Subcutaneous adipose tissue (tissue), 4 donors: ENCODE data around the gene KCTD20. TPM values are rescaled to one million over a fixed set of nuclear protein-coding genes. Genes with fewer than 3 reads are reported as not detected.

Source experiments
- CTCF ChIP-seq: fragments of 450-650 bp; IDR thresholded peaks from one replicate; pipeline ENCODE4 v1.5.1; 2016; ENCODE audit warnings: low read depth, mild to moderate bottlenecking, control low read depth, antibody characterized with exemption, moderate library complexity
- small RNA-seq: library from RNA; depleted of rRNA; stranded (forward); fragments of <200 nt; gene quantifications from one replicate; pipeline ENCODE3, GENCODE V24; 2016
- total RNA-seq, 4 donors: library from RNA; depleted of rRNA; stranded (reverse); fragments of >200 nt; gene quantifications; one replicate each; pipeline ENCODE4 v1.1.0, GENCODE V29; 2016

The KCTD20 gene
- total RNA-seq, 4 donors from 2014 or later = 74.0 to 102 (median 77.7) TPM

- no peak for TF ChIP-seq CTCF
These were observed 97.2 kb downstream of the KCTD20 start for GRCh38 chr6:36539814-36540568.

Small RNA genes lying within 50 kb of the gene (small RNA-seq; reads per million reads assigned to genes)
- gene RN7SL502P = not detected

Other genes with a start within 250 kb of the KCTD20 start
- gene BRPF3, start 246.3 kb upstream of the KCTD20 start, total RNA-seq = 10 to 100 TPM; 12.7 to 31.1 (median 20.3) TPM
- not detected for gene PNPLA1, start 172.9 kb upstream of the KCTD20 start, total RNA-seq
- gene BNIP5, start 106.1 kb upstream of the KCTD20 start, total RNA-seq = not detected
- 1 to 10 TPM in 1 of 4 donors, under 1 TPM in 3; 0.44 to 1.6 (median 0.54) TPM for gene ETV7, start 55.3 kb upstream of the KCTD20 start, total RNA-seq
- gene PXT1, start 146 bp upstream of the KCTD20 start, total RNA-seq = not detected
- gene STK38, start 104.5 kb downstream of the KCTD20 start, total RNA-seq = 10 to 100 TPM; 27.3 to 52.9 (median 44.5) TPM
- gene SRSF3, start 151.4 kb downstream of the KCTD20 start, total RNA-seq = 100 to 1,000 TPM in 2 of 4 donors, 10 to 100 TPM in 2; 93.2 to 247 (median 116) TPM
- gene CDKN1A, start 235.7 kb downstream of the KCTD20 start, total RNA-seq = 100 to 1,000 TPM in 2 of 4 donors, 10 to 100 TPM in 2; 75.7 to 120 (median 104) TPM